Measurements from ENCODE around the gene CPEB1.

Gene CPEB1

DNA sequence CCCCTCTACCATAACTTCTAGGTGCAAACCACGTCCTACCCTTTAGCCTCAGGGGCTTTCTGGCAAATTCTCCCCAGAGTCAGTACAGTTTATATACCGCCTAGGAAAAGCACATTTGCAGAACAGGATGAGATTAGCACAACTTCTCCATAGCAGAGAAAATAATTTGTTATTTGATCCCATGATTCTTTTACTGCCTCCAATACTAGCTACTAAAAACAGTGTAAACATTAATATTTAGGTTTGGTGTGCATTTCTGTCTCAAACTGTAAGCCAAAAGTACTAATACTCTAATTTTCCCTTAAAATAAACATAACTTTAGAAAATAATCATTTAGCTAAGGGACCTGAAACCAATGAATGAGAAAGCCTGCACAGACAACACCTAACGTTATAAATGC, 4.5 kb downstream of the CPEB1 start:
- H3K4me3 ChIP-seq (ENCODE audit: low read depth, low read length): no peak overlapping the region
- no peak for DNase-seq (ENCODE audit: low read depth)
- TF ChIP-seq, protein P1, sequence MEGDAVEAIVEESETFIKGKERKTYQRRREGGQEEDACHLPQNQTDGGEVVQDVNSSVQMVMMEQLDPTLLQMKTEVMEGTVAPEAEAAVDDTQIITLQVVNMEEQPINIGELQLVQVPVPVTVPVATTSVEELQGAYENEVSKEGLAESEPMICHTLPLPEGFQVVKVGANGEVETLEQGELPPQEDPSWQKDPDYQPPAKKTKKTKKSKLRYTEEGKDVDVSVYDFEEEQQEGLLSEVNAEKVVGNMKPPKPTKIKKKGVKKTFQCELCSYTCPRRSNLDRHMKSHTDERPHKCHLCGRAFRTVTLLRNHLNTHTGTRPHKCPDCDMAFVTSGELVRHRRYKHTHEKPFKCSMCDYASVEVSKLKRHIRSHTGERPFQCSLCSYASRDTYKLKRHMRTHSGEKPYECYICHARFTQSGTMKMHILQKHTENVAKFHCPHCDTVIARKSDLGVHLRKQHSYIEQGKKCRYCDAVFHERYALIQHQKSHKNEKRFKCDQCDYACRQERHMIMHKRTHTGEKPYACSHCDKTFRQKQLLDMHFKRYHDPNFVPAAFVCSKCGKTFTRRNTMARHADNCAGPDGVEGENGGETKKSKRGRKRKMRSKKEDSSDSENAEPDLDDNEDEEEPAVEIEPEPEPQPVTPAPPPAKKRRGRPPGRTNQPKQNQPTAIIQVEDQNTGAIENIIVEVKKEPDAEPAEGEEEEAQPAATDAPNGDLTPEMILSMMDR (IDR thresholded peaks at IDR 0.05; ENCODE audit: low read depth, low read length): no peak
- TF ChIP-seq MYC (IDR thresholded peaks at IDR 0.05; ENCODE audit: low read depth, low read length) (no peak), POLR2A (IDR thresholded peaks at IDR 0.05; ENCODE audit: extremely low read depth, insufficient read length) (no peak)
- TF ChIP-seq, protein P2, sequence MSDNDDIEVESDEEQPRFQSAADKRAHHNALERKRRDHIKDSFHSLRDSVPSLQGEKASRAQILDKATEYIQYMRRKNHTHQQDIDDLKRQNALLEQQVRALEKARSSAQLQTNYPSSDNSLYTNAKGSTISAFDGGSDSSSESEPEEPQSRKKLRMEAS (IDR thresholded peaks at IDR 0.05; ENCODE audit: low read depth, low read length): no peak

DNA sequence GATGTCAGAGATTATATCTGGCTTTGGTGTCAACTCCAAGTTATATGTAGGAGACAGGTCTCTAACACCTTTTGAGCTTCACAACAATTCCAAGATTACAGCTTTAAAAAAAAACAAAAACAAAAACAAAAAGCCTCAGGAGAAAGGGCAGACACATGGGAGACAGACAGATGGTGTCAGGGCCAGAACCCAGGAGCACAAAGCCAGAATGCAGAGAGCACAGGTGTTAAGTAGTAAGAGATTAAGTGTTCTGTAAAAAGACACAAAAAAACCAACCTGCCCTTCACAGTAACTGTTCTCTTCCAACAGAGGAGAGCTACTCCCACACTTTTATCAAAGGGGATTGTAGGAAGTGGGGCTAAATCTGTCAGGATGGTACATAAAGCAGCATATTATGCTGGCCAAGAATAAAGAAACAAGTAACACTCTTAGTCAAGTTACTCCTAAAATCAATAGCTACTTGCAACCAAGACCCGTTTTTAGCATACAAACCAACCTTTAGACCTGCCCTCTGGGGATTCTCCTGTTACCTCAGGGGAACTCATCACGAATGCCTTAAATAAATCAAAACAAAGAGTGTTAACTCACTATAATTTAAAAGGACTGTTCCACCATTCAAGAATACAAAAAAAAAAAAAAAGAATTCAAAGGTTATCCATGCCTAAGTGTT, 5.9 kb downstream of the CPEB1 start:
- TF ChIP-seq, protein P2 (IDR thresholded peaks at IDR 0.05; ENCODE audit: low read depth, low read length): no peak
- TF ChIP-seq, protein P1 (IDR thresholded peaks at IDR 0.05; ENCODE audit: low read depth, low read length): no peak
- TF ChIP-seq MYC (IDR thresholded peaks at IDR 0.05; ENCODE audit: low read depth, low read length): no peak
- TF ChIP-seq POLR2A (IDR thresholded peaks at IDR 0.05; ENCODE audit: extremely low read depth, insufficient read length): no peak
- no peak for DNase-seq (ENCODE audit: low read depth)
- H3K4me3 ChIP-seq (ENCODE audit: low read depth, low read length): no peak overlapping the region

DNA sequence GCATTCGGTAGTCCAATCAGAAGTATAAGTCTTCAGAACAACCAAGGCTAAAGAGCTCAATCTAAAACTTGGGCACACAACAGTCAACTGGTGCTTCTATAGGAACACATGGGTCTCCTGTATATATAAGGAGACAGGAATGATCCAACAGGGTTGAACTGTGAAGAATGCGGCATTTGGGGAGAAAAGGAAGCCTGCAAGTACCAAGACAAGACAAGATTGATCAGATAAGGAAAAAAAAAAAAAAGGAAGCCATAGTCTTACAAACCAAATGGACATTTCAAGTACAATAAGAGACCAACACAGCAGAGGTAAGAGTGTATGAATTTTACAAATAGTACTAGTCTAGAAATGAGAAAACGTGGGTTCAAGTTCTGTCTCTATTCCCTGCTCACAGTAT, 6.5 kb downstream of the CPEB1 start:
- no peak for DNase-seq (ENCODE audit: low read depth)
- no peak overlapping the region for H3K4me3 ChIP-seq (ENCODE audit: low read depth, low read length)
- TF ChIP-seq, protein P1 (IDR thresholded peaks at IDR 0.05; ENCODE audit: low read depth, low read length): no peak
- no peak for TF ChIP-seq MYC (IDR thresholded peaks at IDR 0.05; ENCODE audit: low read depth, low read length)
- TF ChIP-seq, protein P2 (IDR thresholded peaks at IDR 0.05; ENCODE audit: low read depth, low read length): no peak
- TF ChIP-seq POLR2A (IDR thresholded peaks at IDR 0.05; ENCODE audit: extremely low read depth, insufficient read length): no peak

DNA sequence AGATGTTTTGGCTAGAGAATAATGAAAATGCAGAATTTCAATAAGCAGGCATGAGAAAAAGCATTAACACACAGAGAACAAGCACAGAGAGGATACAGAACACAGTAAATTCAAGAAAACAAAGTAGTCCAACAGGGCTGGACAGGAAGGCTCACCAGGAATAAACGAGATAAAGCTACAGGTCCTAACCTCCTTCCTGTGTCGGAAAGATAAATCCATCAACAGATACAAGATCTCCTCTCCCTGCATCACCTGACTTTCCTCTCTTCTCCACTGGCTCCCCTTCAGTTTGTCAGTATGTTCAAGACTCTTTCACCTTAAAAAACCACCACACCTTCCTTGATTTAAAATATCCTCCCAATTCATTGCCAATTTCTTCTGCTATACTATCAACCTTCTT, 11.4 kb downstream of the CPEB1 start:
- DNase-seq (ENCODE audit: low read depth): no peak
- no peak overlapping the region for H3K4me3 ChIP-seq (ENCODE audit: low read depth, low read length)
- TF ChIP-seq MYC (IDR thresholded peaks at IDR 0.05; ENCODE audit: low read depth, low read length): no peak
- TF ChIP-seq, protein P2 (IDR thresholded peaks at IDR 0.05; ENCODE audit: low read depth, low read length): no peak
- no peak for TF ChIP-seq POLR2A (IDR thresholded peaks at IDR 0.05; ENCODE audit: extremely low read depth, insufficient read length)
- TF ChIP-seq, protein P1 (IDR thresholded peaks at IDR 0.05; ENCODE audit: low read depth, low read length): no peak

DNA sequence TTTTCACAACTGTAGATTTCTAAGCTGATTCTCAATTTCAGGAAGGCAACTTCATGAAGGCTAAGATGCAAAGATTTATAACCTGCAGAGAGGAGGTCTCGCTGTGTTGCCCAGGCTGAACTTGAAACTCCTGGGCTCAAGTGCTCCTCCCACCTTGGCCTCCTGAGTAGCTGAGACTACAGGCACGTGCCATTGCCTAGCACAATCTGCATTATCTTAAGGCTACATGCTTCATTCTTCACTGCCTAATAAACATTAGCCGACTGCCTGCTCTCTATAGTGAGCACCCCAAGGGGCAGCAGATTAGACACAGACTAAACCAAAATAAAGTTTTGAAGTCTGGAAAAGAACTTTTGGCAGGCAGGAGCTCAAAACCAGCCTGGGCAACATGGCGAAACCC, 17.1 kb downstream of the CPEB1 start:
- TF ChIP-seq POLR2A (IDR thresholded peaks at IDR 0.05; ENCODE audit: extremely low read depth, insufficient read length) (no peak), MYC (IDR thresholded peaks at IDR 0.05; ENCODE audit: low read depth, low read length) (no peak)
- TF ChIP-seq, protein P1 (IDR thresholded peaks at IDR 0.05; ENCODE audit: low read depth, low read length): no peak
- TF ChIP-seq, protein P2 (IDR thresholded peaks at IDR 0.05; ENCODE audit: low read depth, low read length): no peak
- no peak overlapping the region for H3K4me3 ChIP-seq (ENCODE audit: low read depth, low read length)
- no peak for DNase-seq (ENCODE audit: low read depth)

Measured in NB4 (cell line).